GM19438 (cell line): ENCODE data around the gene MT1M.
"Not testable (repeated sequence)": the region's sequence is repeated elsewhere in the genome, so short reads cannot be mapped to it uniquely, and the experiment has no call there.

ENCODE experiments used
- ATAC-seq: cut with Tn5 transposase; IDR thresholded peaks from one replicate; pipeline ENCODE4 v1.9.1; 2021; ENCODE audit warnings: low read depth; ENCODE audit not compliant: unreplicated experiment

Gene MT1M

DNA sequence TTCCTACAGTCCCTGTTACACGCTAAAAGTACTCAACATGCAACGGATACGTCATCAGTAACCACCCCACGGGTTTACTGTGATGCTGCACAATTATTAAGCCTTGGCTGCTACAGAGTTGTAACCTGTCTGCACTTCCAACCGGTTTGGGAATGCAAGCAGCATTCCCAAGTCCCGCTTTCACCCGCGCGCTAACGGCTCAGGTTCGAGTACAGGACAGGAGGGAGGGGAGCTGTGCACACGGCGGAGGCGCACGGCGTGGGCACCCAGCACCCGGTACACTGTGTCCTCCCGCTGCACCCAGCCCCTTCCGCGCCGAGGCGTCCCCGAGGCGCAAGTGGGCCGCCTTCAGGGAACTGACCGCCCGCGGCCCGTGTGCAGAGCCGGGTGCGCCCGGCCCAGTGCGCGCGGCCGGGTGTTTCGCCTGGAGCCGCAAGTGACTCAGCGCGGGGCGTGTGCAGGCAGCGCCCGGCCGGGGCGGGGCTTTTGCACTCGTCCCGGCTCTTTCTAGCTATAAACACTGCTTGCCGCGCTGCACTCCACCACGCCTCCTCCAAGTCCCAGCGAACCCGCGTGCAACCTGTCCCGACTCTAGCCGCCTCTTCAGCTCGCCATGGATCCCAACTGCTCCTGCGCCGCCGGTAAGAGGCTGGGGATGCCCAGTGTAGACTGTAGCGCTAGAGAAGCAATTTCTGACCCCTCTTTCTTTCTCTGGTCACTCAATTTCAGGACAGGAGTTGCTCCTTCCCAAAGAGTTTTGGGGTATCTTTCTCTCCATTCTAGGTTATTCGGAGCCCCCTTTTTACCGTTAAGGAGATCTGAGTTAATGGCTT lies 24.2 kb upstream of the MT1M start, which contains the start of gene MT2A:
TSS of gene MT2A (plus strand) at position 542 of the 833 bp plus-strand sequence. CDS start at position 614, 72 bp downstream.
- peak; percentile 82 for ATAC-seq

DNA sequence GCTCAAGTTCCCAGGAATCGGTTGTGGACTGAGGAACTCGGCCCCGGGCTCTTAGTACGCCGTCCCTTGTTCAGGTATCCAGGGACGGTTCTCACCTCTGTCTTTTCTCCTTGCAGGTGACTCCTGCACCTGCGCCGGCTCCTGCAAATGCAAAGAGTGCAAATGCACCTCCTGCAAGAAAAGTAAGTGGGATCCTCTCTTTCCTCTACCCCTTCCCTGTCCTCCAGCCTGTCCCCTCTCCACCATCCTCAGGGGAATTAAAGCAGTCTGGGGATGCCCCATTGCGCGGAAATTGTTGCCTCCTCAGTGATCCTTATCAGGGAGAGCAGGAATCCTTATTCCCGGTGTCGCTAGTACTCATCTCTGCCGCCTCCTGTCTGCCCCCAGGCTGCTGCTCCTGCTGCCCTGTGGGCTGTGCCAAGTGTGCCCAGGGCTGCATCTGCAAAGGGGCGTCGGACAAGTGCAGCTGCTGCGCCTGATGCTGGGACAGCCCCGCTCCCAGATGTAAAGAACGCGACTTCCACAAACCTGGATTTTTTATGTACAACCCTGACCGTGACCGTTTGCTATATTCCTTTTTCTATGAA lies 23.5 kb upstream of the MT1M start:
- ATAC-seq: no peak

GRCh38 chr16:56609463-56609921 lies 23.0 kb upstream of the MT1M start:
- ATAC-seq: peak; percentile 45

DNA sequence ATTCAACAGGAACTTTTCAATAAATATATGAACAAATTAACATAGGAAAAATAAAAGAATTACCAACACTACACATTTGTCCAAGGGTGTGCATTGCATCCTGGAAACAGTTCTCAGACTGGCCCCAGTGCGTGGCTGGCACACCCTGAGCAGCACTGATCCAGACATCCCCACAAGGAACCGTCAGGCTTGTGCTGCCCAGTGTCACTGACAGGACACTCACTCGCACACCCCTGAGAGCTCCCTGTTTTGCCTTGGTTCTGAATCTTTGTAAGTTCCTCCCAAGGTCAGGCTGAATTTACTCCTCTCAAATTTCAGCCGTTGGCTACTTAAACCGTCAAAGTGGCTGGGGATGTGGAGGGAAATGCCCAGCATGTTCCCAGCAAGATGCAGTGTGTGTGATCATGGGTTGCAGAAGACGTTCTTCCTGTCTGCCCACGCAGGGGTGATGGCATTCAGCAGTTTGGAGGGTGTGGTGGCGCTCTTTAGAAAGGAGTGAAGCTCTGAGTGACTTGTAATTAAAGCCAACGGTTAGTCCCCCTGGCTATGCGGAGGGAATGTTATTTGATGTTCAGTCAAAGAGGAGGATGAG lies 22.3 kb upstream of the MT1M start:
- ATAC-seq: no peak

GRCh38 chr16:56610609-56611111 lies 21.8 kb upstream of the MT1M start:
- ATAC-seq: no peak

- ATAC-seq: no peak
These were observed 21.1 kb upstream of the MT1M start for GRCh38 chr16:56611281-56611833.

DNA sequence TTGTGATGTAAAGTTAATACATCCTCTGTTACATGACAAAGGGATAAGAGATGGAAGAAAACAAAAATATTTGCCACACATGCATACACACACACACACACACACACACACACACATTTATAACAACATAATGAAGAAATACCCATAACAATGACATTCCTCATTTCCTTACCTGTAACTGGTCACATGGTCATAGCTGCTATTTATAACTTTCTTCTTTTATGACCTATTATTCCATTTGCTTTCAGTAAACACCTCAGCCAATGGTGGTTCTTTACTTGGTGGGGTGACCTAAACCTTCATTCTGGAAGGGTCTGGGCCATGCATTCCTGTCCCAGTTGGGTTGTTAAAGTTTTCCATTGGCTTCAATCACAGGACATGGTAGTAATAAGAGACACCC lies 18.8 kb upstream of the MT1M start:
- ATAC-seq: no peak

GRCh38 chr16:56614549-56614991 lies 17.9 kb upstream of the MT1M start:
- ATAC-seq: no peak

DNA sequence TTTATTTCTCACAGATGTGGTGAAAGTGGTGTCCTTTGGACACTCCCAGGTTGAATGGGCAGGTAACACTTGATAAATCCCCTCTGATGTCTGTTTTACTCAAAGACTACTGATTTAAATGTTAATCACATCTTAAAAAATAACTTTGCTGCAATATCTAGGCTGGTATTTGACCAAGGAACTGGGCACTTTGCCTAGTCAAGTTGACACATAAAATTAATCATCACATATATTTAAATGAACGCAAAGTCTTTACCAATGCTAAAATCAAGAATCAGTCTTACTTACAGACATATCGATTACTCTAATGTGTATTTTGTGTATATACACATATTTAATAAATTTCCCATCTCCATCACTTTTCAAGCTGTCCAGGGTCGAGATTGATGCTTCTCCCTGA lies 17.1 kb upstream of the MT1M start:
- no peak for ATAC-seq

- no peak for ATAC-seq
These were observed 15.7 kb upstream of the MT1M start for GRCh38 chr16:56616608-56617211.

DNA sequence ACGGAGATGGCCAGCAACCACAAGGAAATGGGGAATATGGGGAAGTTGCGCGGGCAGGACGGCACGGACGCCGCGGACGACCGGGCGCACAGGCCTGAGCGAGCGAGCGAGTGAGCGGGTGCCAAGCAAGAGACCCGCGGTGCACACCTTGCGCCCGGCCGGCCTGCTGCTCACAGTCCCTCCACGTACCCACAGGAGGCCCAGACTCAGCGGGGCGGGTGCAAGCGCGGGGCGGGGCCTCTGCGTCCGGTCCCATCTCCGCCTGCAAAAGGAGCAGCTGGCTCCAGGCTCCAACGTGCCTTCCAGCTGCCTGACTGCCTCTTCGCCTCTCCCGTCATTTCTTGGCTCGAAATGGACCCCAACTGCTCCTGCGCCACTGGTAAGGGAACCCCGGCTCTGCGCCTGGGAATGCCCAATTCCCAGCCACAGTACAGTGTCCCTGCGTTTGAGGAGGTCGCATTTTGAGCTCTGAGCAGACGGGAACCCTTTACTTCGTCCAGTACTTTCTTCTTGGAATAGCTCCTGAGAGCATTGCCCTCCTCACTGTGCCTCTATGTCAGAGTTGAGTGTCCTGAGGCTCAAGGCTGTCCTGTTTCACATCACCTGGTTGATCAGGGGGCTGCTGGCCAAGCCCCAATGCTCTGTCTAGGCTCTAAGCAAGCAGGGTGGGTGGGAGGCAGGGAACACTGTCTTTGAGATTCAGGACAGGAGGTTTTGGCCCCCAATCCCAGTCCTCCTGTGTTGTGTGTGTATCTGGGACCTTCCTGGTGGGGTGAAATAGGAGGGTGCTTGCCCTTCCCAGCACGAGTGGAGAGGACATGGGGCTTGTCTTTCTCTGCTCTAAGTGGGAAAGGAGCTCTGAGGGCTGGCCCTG lies 15.0 kb upstream of the MT1M start:
- ATAC-seq: no peak

GRCh38 chr16:56618138-56618537 lies 14.3 kb upstream of the MT1M start:
- ATAC-seq: no peak

GRCh38 chr16:56620339-56620897 lies 12.0 kb upstream of the MT1M start:
- ATAC-seq: no peak

- ATAC-seq: not testable (repeated sequence)
These were observed 10.6 kb upstream of the MT1M start for GRCh38 chr16:56621665-56622445.

DNA sequence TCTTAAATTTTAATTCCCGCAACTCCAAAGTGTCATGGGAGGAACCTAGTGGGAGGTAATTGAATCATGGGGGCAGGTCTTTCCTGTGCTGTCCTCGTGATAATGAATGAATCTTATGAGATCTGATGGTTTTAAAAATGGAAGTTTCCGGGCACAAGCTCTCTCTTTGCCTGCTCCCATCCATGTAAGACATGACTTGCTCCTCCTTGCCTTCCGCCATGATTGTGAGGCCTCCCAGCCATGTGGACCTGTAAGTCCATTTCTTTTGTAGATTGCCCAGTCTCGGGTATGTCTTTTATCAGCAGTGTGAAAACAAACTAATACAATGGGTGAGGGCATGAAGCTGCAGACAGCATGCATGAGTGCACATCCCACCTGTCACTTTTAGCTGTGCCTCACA lies 9.3 kb upstream of the MT1M start:
- not testable (repeated sequence) for ATAC-seq

DNA sequence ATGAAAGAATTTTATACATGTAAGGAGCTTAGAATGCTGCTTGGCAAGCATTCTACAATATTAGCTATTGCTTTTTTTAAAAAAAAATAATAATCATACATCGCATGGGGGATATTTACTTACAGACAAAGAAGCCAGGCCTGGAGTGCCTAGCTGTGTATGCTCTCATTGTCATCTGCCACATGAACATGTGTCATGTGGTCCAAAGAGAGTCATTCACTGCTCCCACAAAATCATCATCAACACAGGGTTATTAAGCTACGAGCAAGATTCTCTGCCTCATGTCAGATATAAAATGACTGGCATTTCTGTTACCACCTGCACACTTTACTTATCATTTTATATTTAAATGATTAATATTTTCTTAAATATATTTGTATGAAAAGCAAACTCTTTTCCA lies 8.8 kb upstream of the MT1M start:
- no peak for ATAC-seq

GRCh38 chr16:56625140-56625942 lies 7.1 kb upstream of the MT1M start, which contains the start of gene MT1E:
TSS of gene MT1E (plus strand) at chr16:56625781. CDS start at chr16:56625852, 71 bp downstream.
- ATAC-seq: no peak
